GM18499 (cell line): ENCODE measurements around the gene HDAC4.

Experiments
- ATAC-seq: cut with Tn5 transposase; IDR thresholded peaks from one replicate; pipeline ENCODE4 v1.9.1; 2021; ENCODE audit warnings: moderate number of reproducible peaks; ENCODE audit not compliant: insufficient read depth, unreplicated experiment

HDAC4 gene

GRCh38 chr2:239215136-239215925, 185.5 kb downstream of the HDAC4 start:
- no peak for ATAC-seq

- ATAC-seq, result no peak
These were observed 186.1 kb downstream of the HDAC4 start for GRCh38 chr2:239214725-239215124.

DNA sequence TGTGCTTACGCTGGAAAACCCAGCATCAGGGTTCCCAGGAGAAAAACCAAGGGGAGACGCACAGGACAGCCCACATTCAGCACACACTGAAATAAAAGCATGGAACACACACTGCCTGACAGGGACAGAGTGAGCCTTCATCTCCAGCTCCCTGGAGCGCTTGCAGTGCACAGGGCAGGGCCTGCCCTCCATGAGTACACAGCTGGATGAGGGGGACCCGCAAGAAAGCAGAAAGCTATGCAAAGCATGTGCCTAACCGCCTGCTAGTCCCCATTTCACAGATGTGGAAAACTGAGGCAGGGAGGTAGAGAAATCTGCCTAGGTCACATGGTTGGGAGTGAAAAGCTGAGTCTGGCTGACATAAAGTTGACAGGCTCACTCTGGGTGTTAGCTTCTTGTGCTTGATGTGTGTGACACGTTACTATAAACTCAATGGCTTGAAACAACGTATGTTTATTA, 187.1 kb downstream of the HDAC4 start:
- no peak for ATAC-seq

- no peak for ATAC-seq
These were observed 187.7 kb downstream of the HDAC4 start for GRCh38 chr2:239212929-239213642.

DNA sequence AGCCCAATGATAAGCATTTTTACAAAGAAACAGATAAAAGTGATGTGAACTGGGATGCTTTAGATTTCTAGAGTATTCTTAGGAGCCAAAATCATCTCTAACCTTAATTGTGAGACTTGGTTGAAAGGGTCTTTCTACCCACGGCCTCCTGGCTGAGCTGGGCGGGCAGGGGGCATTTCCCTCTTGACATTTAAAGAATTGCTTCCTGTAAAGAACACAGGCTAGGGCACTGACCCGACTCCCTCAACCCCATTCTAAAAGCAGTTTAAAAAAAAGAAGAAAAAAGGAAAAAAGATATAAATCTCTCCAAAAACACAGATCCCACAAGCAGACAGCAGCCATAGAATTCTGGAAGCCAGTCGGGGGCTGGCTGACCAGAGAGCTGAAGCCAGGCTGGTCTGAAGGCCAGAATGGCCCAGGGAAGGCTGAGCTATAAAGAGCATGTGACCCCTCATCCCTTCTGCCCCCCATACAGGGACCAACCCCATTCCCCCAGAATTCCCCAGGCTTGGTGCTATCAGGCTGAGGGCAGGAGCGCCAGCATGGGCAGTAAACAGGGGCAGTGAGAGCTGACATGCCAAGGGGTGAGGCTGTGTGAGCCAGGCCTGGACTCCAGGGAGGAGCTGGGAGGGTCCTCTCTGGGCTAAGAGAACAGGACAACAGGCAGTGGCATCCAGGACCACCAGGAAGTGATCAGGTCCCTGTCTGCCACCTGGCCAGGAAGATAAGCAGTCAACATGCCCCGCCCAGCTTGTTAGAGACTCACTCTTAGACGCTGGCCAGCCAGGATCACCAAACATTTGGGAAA, 188.5 kb downstream of the HDAC4 start:
- ATAC-seq, result no peak

- no peak for ATAC-seq
These were observed 189.3 kb downstream of the HDAC4 start for GRCh38 chr2:239211396-239212094.

GRCh38 chr2:239209783-239210182, 191.0 kb downstream of the HDAC4 start:
- ATAC-seq, result no peak

GRCh38 chr2:239208465-239209180, 192.2 kb downstream of the HDAC4 start:
- ATAC-seq, result no peak

- no peak for ATAC-seq
These were observed 194.0 kb downstream of the HDAC4 start for GRCh38 chr2:239206851-239207250.

GRCh38 chr2:239206042-239206441, 194.8 kb downstream of the HDAC4 start:
- ATAC-seq, result no peak

DNA sequence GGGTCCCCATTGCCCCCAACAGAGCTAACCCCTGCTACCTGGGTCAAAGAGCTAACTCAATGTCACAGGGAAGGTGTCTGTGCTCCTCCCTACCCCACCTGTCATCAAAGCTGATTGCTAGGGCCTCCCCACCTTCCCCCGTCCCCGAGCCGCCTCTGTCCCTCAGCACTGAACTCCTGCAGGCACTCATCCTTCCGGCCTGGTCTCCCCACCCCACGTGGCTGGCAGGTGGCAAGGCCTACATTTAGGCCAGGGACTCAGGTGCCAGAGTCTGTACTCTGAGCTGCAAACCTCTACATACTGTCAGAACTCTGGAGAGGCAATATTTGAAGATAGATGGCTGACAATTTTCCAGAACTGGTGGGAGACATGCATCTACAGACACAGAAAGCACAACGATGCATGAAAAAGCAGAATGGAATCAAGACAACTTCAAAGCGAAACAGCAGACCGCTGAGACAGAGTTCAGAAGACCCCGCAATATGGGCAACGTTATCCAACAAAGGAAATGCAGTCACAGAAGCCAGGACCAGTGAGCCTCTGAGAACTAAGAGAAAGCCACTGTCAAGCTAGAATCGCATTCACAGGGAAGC, 195.8 kb downstream of the HDAC4 start:
- no peak for ATAC-seq

- no peak for ATAC-seq
These were observed 196.5 kb downstream of the HDAC4 start for GRCh38 chr2:239204136-239204875.

GRCh38 chr2:239203443-239204135, 197.2 kb downstream of the HDAC4 start:
- ATAC-seq, result no peak

- ATAC-seq, result no peak
These were observed 198.0 kb downstream of the HDAC4 start for GRCh38 chr2:239202836-239203235.

DNA sequence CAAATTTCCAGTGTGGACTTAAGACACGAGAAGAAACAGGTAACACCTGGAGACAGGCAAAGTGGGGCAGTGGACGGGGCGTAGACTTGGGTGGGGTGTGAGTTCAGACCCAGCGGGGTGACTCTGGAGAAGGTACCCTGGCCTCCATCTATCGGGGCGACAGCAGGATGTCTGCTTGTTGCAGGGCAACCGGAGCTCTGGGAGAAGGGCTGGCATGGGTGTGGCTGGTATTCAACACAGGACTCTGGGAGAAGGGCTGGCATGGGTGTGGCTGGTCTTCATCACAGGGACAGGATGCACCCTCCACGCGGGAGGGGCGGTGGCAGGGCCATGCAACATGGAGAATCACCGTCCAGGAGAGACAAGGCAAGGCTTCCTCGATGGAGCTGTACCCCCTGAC, 198.5 kb downstream of the HDAC4 start:
- ATAC-seq, result no peak

DNA sequence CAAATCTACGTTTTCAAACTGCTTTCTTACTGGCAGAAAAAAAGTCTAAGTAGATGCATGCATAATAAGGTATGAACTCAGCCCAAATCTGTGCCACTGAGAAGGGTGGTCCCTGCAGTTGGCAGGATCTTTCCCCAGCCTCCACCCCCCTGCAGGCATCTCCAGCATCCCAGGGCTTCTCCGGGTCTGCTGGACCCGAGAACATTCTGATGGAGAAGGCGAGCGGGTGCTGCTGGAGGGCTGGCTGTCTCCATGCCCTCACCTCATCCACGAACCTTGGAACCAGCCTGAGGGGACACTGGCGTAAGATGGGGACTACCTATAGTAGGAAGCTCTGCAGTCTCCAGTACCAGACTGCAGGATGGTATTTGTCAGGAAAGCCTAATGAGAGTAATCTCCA, 198.9 kb downstream of the HDAC4 start:
- ATAC-seq, result no peak

DNA sequence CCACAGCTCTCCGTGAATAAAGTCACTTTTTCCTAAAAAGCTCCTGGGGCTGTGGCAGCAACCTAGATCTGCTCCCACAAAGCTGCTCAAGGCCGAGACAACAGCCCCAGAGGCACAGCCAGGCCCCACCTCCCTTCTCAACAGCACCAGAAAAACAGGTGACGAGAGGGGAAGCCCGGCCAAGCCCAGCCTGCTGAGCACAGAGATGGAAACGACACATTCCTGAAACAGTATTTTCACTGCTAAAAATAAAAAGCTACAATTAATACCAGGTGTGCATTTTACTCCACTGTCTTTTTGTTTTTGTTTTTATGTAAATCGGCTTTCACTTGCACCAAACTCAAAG, 199.3 kb downstream of the HDAC4 start:
- ATAC-seq, result no peak
